ENCODE data around the gene CHD1L. TPM values are rescaled to one million over a fixed set of nuclear protein-coding genes. Genes with fewer than 3 reads are reported as not detected.

The CHD1L gene
- polyA plus RNA-seq, 2 donors, result 11.4 to 11.5 TPM

GRCh38 chr1:147334292-147334691, 91.8 kb downstream of the CHD1L start:
- 38 to 40% methylated on average over 5 of the region's 5 CpGs for WGBS, 2 donors
- Histone ChIP-seq H3K27ac (ENCODE audit: low read depth in 2 of 2, low read length in 1 of 2) (no peak overlapping the region), H3K9me3 (ENCODE audit: control insufficient read depth in 2 of 2, insufficient read depth in 1 of 2, low read depth in 1 of 2, low read length in 1 of 2) (no peaks in the 10 kb centered on the region), H3K4me3 (ENCODE audit: low read depth in 1 of 2, low read length in 2 of 2) (no peak overlapping the region), H3K36me3 (ENCODE audit: control insufficient read depth in 2 of 2, insufficient read depth in 2 of 2, low read length in 1 of 2) (no peaks in the 10 kb centered on the region), H3K27me3 (ENCODE audit: control insufficient read depth in 1 of 2, insufficient read depth in 2 of 2, low read length in 2 of 2) (no peaks in the 10 kb centered on the region), H3K4me1 (ENCODE audit: control insufficient read depth in 2 of 2, insufficient read depth in 2 of 2, low read length in 1 of 2) (no peaks in the 10 kb centered on the region)

GRCh38 chr1:147336291-147336690, 93.8 kb downstream of the CHD1L start:
- Histone ChIP-seq H3K27ac (ENCODE audit: low read depth in 2 of 2, low read length in 1 of 2) (no peak overlapping the region), H3K4me1 (ENCODE audit: control insufficient read depth in 2 of 2, insufficient read depth in 2 of 2, low read length in 1 of 2) (no peaks in the 10 kb centered on the region), H3K36me3 (ENCODE audit: control insufficient read depth in 2 of 2, insufficient read depth in 2 of 2, low read length in 1 of 2) (no peaks in the 10 kb centered on the region), H3K9me3 (ENCODE audit: control insufficient read depth in 2 of 2, insufficient read depth in 1 of 2, low read depth in 1 of 2, low read length in 1 of 2) (no peaks in the 10 kb centered on the region), H3K4me3 (ENCODE audit: low read depth in 1 of 2, low read length in 2 of 2) (no peak overlapping the region), H3K27me3 (ENCODE audit: control insufficient read depth in 1 of 2, insufficient read depth in 2 of 2, low read length in 2 of 2) (no peaks in the 10 kb centered on the region)
- WGBS, 2 donors, result 70 to 73% methylated on average over 2 of the region's 2 CpGs

- H3K36me3 ChIP-seq (ENCODE audit: control insufficient read depth in 2 of 2, insufficient read depth in 2 of 2, low read length in 1 of 2), result no peaks in the 10 kb centered on the region
- no peaks in the 10 kb centered on the region for H3K27me3 ChIP-seq (ENCODE audit: control insufficient read depth in 1 of 2, insufficient read depth in 2 of 2, low read length in 2 of 2)
- H3K4me1 ChIP-seq (ENCODE audit: control insufficient read depth in 2 of 2, insufficient read depth in 2 of 2, low read length in 1 of 2), result no peaks in the 10 kb centered on the region
- H3K4me3 ChIP-seq (ENCODE audit: low read depth in 1 of 2, low read length in 2 of 2), result no peak overlapping the region
- no peak overlapping the region for H3K27ac ChIP-seq (ENCODE audit: low read depth in 2 of 2, low read length in 1 of 2)
- H3K9me3 ChIP-seq (ENCODE audit: control insufficient read depth in 2 of 2, insufficient read depth in 1 of 2, low read depth in 1 of 2, low read length in 1 of 2), result no peaks in the 10 kb centered on the region
- 35 to 36% methylated on average over 4 of the region's 4 CpGs for WGBS, 2 donors
Observed at GRCh38 chr1:147337040-147337630, 94.7 kb downstream of the CHD1L start.

GRCh38 chr1:147338571-147338970, 96.1 kb downstream of the CHD1L start:
- Histone ChIP-seq H3K9me3 (ENCODE audit: control insufficient read depth in 2 of 2, insufficient read depth in 1 of 2, low read depth in 1 of 2, low read length in 1 of 2) (no peaks in the 10 kb centered on the region), H3K27me3 (ENCODE audit: control insufficient read depth in 1 of 2, insufficient read depth in 2 of 2, low read length in 2 of 2) (no peaks in the 10 kb centered on the region), H3K4me3 (ENCODE audit: low read depth in 1 of 2, low read length in 2 of 2) (no peak overlapping the region), H3K27ac (ENCODE audit: low read depth in 2 of 2, low read length in 1 of 2) (no peak overlapping the region), H3K4me1 (ENCODE audit: control insufficient read depth in 2 of 2, insufficient read depth in 2 of 2, low read length in 1 of 2) (no peaks in the 10 kb centered on the region), H3K36me3 (ENCODE audit: control insufficient read depth in 2 of 2, insufficient read depth in 2 of 2, low read length in 1 of 2) (no peaks in the 10 kb centered on the region)
- WGBS, 2 donors, result 41 to 74% methylated on average over 2 of the region's 2 CpGs

GRCh38 chr1:147341246-147341645, 98.8 kb downstream of the CHD1L start:
- Histone ChIP-seq H3K9me3 (ENCODE audit: control insufficient read depth in 2 of 2, insufficient read depth in 1 of 2, low read depth in 1 of 2, low read length in 1 of 2) (no peaks in the 10 kb centered on the region), H3K4me3 (ENCODE audit: low read depth in 1 of 2, low read length in 2 of 2) (no peak overlapping the region), H3K27ac (ENCODE audit: low read depth in 2 of 2, low read length in 1 of 2) (no peak overlapping the region), H3K36me3 (ENCODE audit: control insufficient read depth in 2 of 2, insufficient read depth in 2 of 2, low read length in 1 of 2) (no peaks in the 10 kb centered on the region), H3K4me1 (ENCODE audit: control insufficient read depth in 2 of 2, insufficient read depth in 2 of 2, low read length in 1 of 2) (no peaks in the 10 kb centered on the region), H3K27me3 (ENCODE audit: control insufficient read depth in 1 of 2, insufficient read depth in 2 of 2, low read length in 2 of 2) (no peaks in the 10 kb centered on the region)
- WGBS, 2 donors, result 100% methylated on average over 1 of the region's 1 CpG

Other genes starting within 250 kb of the CHD1L start
- gene PRKAB2, start 70.2 kb upstream of the CHD1L start, polyA plus RNA-seq, result 1 to 10 TPM; 4.0 to 4.3 TPM
- under 1 TPM; 0.69 to 0.86 TPM for gene FMO5, start 17.3 kb upstream of the CHD1L start, polyA plus RNA-seq

All from esophagus (tissue), 2 donors.